Astrocyte (in vitro differentiated cells and primary cell): Measurements from ENCODE around the gene TROAP. TPM values are rescaled to one million over a fixed set of nuclear protein-coding genes. Genes with fewer than 3 reads are reported as not detected.
A peak's percentile ranks its signal among the peaks of the same experiment; 100 is the strongest.

Experiments
- DNase-seq: peaks from one replicate; pipeline ENCODE4 v3.0.0-alpha.2; 2010; ENCODE audit warnings: low read depth
- FAIRE-seq: peaks from 2 replicates; lab custom pipeline; 2011; peaks lifted over from hg19 to GRCh38; lab: Jason Lieb, UNC
- H2AFZ ChIP-seq: 2 replicates; pipeline ENCODE4 v1.6.0; 2012; ENCODE audit warnings: low read depth, low read length, inconsistent platforms
- H3K27ac ChIP-seq: 2 replicates; pipeline ENCODE4 v1.5.1; 2011; ENCODE audit warnings: low read depth, low read length, inconsistent platforms
- H3K27me3 ChIP-seq: 2 replicates; pipeline ENCODE4 v1.6.0; 2011; ENCODE audit warnings: low read length, inconsistent platforms; ENCODE audit not compliant: insufficient read depth
- H3K36me3 ChIP-seq: 2 replicates; pipeline ENCODE4 v1.5.1; 2011; ENCODE audit warnings: low read length, inconsistent platforms; ENCODE audit not compliant: insufficient read depth
- H3K4me1 ChIP-seq: 2 replicates; pipeline ENCODE4 v1.5.1; 2011; ENCODE audit warnings: low read length, inconsistent platforms; ENCODE audit not compliant: insufficient read depth
- H3K4me2 ChIP-seq: 2 replicates; pipeline ENCODE4 v1.6.0; 2012; ENCODE audit warnings: low read length, inconsistent platforms
- H3K4me3 ChIP-seq: 2 replicates; pipeline ENCODE4 v1.5.1; 2011; ENCODE audit warnings: low read depth, mild to moderate bottlenecking, low read length, inconsistent platforms; ENCODE audit not compliant: insufficient read depth
- H3K79me2 ChIP-seq: 2 replicates; pipeline ENCODE4 v1.6.0; 2012; ENCODE audit warnings: mild to moderate bottlenecking, low read length, inconsistent platforms; ENCODE audit not compliant: insufficient read depth
- H3K9ac ChIP-seq: 2 replicates; pipeline ENCODE4 v1.6.0; 2012; ENCODE audit warnings: mild to moderate bottlenecking, low read length, inconsistent platforms
- H3K9me3 ChIP-seq: 2 replicates; pipeline ENCODE4 v1.5.1; 2012; ENCODE audit warnings: low read depth, mild to moderate bottlenecking, low read length, inconsistent platforms; ENCODE audit not compliant: insufficient read depth
- H4K20me1 ChIP-seq: 2 replicates; pipeline ENCODE4 v1.6.0; 2012; ENCODE audit warnings: low read length, inconsistent platforms; ENCODE audit not compliant: insufficient read depth
- H3K27ac Mint-ChIP-seq: one replicate; pipeline ENCODE4 v1.8.0; 2021; ENCODE audit warnings: mild to moderate bottlenecking, mixed read lengths; ENCODE audit not compliant: unreplicated experiment
- H3K27me3 Mint-ChIP-seq: one replicate; pipeline ENCODE4 v1.8.0; 2021; ENCODE audit warnings: low read depth, mixed read lengths; ENCODE audit not compliant: unreplicated experiment
- H3K36me3 Mint-ChIP-seq: one replicate; pipeline ENCODE4 v1.8.0; 2021; ENCODE audit warnings: low read depth, mixed read lengths; ENCODE audit not compliant: unreplicated experiment
- H3K4me1 Mint-ChIP-seq: one replicate; pipeline ENCODE4 v1.8.0; 2021; ENCODE audit warnings: low read depth, mixed read lengths; ENCODE audit not compliant: unreplicated experiment
- H3K4me3 Mint-ChIP-seq: one replicate; pipeline ENCODE4 v1.8.0; 2021; ENCODE audit warnings: mild to moderate bottlenecking, moderate library complexity, mixed read lengths; ENCODE audit not compliant: unreplicated experiment
- H3K9me3 Mint-ChIP-seq: one replicate; pipeline ENCODE4 v1.8.0; 2021; ENCODE audit warnings: mild to moderate bottlenecking, mixed read lengths; ENCODE audit not compliant: unreplicated experiment
- CTCF ChIP-seq: IDR thresholded peaks from 2 replicates; pipeline ENCODE4 v1.5.1; 2011; ENCODE audit warnings: low read depth, mild to moderate bottlenecking, inconsistent platforms, low read length, moderate library complexity; ENCODE audit not compliant: insufficient read depth
- EZH2 ChIP-seq: IDR thresholded peaks from 2 replicates; pipeline ENCODE4 v1.6.1; 2012; ENCODE audit warnings: mild to moderate bottlenecking, low read length, inconsistent platforms; ENCODE audit not compliant: insufficient read depth
- total RNA-seq: library from RNA; stranded (reverse); gene quantifications from 2 replicates; pipeline ENCODE4 v1.2.1, GENCODE V29; 2021

Gene TROAP
- total RNA-seq, 1 donor from 2014 or later = 2.7 TPM

GRCh38 chr12:49345825-49346658, 23.0 kb downstream of the TROAP start:
- Mint-ChIP-seq H3K27ac (no peak overlapping the region), H3K36me3 (no peaks in the 10 kb centered on the region), H3K9me3 (no peaks in the 10 kb centered on the region), H3K27me3 (peaks cover 67% of the 10 kb centered on the region), H3K4me1 (peaks cover 6% of the 10 kb centered on the region), H3K4me3 (peak overlapping the region; percentile 57)
- Histone ChIP-seq H4K20me1 (no peaks in the 10 kb centered on the region), H3K4me2 (peak overlapping the region; percentile 85), H3K36me3 (no peaks in the 10 kb centered on the region), H3K9me3 (no peaks in the 10 kb centered on the region), H3K4me1 (peaks cover 42% of the 10 kb centered on the region), H3K4me3 (peak overlapping the region; percentile 34), H3K79me2 (no peaks in the 10 kb centered on the region), H2AFZ (peak overlapping the region; percentile 58), H3K27me3 (peaks cover 40% of the 10 kb centered on the region), H3K27ac (no peak overlapping the region), H3K9ac (peak overlapping the region; percentile 16)
- FAIRE-seq = no peak
- TF ChIP-seq EZH2 = peak; percentile 73
- no peak for TF ChIP-seq CTCF
- no peak for DNase-seq

- no peak for FAIRE-seq
- no peak for DNase-seq
- Histone ChIP-seq H3K36me3 (no peaks in the 10 kb centered on the region), H3K4me2 (peak within 1 kb of the TSS; percentile 85), H2AFZ (peak within 1 kb of the TSS; percentile 58), H3K9ac (peak within 1 kb of the TSS; percentile 16), H3K9me3 (no peaks in the 10 kb centered on the region), H3K4me1 (peaks cover 42% of the 10 kb centered on the region), H3K27me3 (peaks cover 35% of the 10 kb centered on the region), H3K4me3 (peak within 1 kb of the TSS; percentile 51), H3K27ac (no peak within 1 kb of the TSS), H4K20me1 (no peaks in the 10 kb centered on the region), H3K79me2 (no peaks in the 10 kb centered on the region)
- no peaks in the 10 kb centered on the region for H3K9me3 Mint-ChIP-seq
- H3K27ac Mint-ChIP-seq = no peak within 1 kb of the TSS
- H3K4me1 Mint-ChIP-seq = peaks cover 6% of the 10 kb centered on the region
- TF ChIP-seq CTCF (no peak), EZH2 (no peak)
- H3K27me3 Mint-ChIP-seq = peaks cover 60% of the 10 kb centered on the region
- H3K36me3 Mint-ChIP-seq = no peaks in the 10 kb centered on the region
- peak within 1 kb of the TSS; percentile 70 for H3K4me3 Mint-ChIP-seq
Measured at GRCh38 chr12:49346659-49347310, 23.7 kb downstream of the TROAP start, which contains the start of gene DNAJC22. TSS of gene DNAJC22 (plus strand) at chr12:49346888. CDS start at chr12:49348873, 1,985 bp downstream.
